Measurements from ENCODE around the gene CUL9. TPM values are rescaled to one million over a fixed set of nuclear protein-coding genes. Genes with fewer than 3 reads are reported as not detected.

CUL9 gene
- polyA plus RNA-seq, 1 donor from 2014 or later: 65.0 TPM

GRCh38 chr6:43176423-43176786, 5.6 kb upstream of the CUL9 start:
- H3K27me3 ChIP-seq (ENCODE audit: insufficient read depth, low read depth, low read length): no peaks in the 10 kb centered on the region
- H4K20me1 ChIP-seq (ENCODE audit: insufficient read depth): peaks cover 18% of the 10 kb centered on the region
- H3K27ac ChIP-seq (ENCODE audit: low read length): no peak overlapping the region
- no peaks in the 10 kb centered on the region for H3K36me3 ChIP-seq (ENCODE audit: insufficient read depth, low read length)
- no peaks in the 10 kb centered on the region for H3K9me2 ChIP-seq (ENCODE audit: insufficient read depth, low read length)
- no peak overlapping the region for H2AFZ ChIP-seq (ENCODE audit: low read depth, low read length)
- H3K79me2 ChIP-seq (replicated peaks; ENCODE audit: insufficient read depth, low read length): peaks cover 35% of the 10 kb centered on the region
- H3K4me2 ChIP-seq (ENCODE audit: low read length): no peak overlapping the region
- TF ChIP-seq SMC3 (conservative IDR thresholded peaks at IDR 0.05; ENCODE audit: poor library complexity) (no peak), TAF1 (IDR thresholded peaks at IDR 0.05; ENCODE audit: low read depth) (no peak), POLR2AphosphoS5 (IDR thresholded peaks at IDR 0.05) (no peak), CTCF (IDR thresholded peaks at IDR 0.05; ENCODE audit: poor library complexity, severe bottlenecking) (no peak), RAD21 (conservative IDR thresholded peaks at IDR 0.05) (no peak), EP300 (conservative IDR thresholded peaks at IDR 0.05; ENCODE audit: poor library complexity, severe bottlenecking) (no peak), REST (IDR thresholded peaks at IDR 0.05; ENCODE audit: borderline replicate concordance) (no peak), EZH2 (IDR thresholded peaks at IDR 0.05; ENCODE audit: borderline replicate concordance, insufficient read depth, low read length, poor library complexity, severe bottlenecking) (no peak), MXI1 (conservative IDR thresholded peaks at IDR 0.05; ENCODE audit: poor library complexity, severe bottlenecking) (no peak)
- H3F3A ChIP-seq (ENCODE audit: insufficient read depth, low read length, poor library complexity, severe bottlenecking): no peaks in the 10 kb centered on the region
- H3K4me3 ChIP-seq (ENCODE audit: low read length): no peak overlapping the region
- H3K9me3 ChIP-seq (ENCODE audit: low read length): no peaks in the 10 kb centered on the region
- no peak overlapping the region for H3K9ac ChIP-seq (ENCODE audit: low read length)

GRCh38 chr6:43178150-43178549, 3.8 kb upstream of the CUL9 start:
- TF ChIP-seq RAD21 (conservative IDR thresholded peaks at IDR 0.05) (no peak), POLR2AphosphoS5 (IDR thresholded peaks at IDR 0.05) (no peak), CTCF (IDR thresholded peaks at IDR 0.05; ENCODE audit: poor library complexity, severe bottlenecking) (no peak), REST (IDR thresholded peaks at IDR 0.05; ENCODE audit: borderline replicate concordance) (no peak), SMC3 (conservative IDR thresholded peaks at IDR 0.05; ENCODE audit: poor library complexity) (no peak), TAF1 (IDR thresholded peaks at IDR 0.05; ENCODE audit: low read depth) (no peak), EP300 (conservative IDR thresholded peaks at IDR 0.05; ENCODE audit: poor library complexity, severe bottlenecking) (no peak), MXI1 (conservative IDR thresholded peaks at IDR 0.05; ENCODE audit: poor library complexity, severe bottlenecking) (no peak), EZH2 (IDR thresholded peaks at IDR 0.05; ENCODE audit: borderline replicate concordance, insufficient read depth, low read length, poor library complexity, severe bottlenecking) (no peak)
- Histone ChIP-seq H3K9me2 (ENCODE audit: insufficient read depth, low read length) (no peaks in the 10 kb centered on the region), H3K9ac (ENCODE audit: low read length) (no peak overlapping the region), H3K9me3 (ENCODE audit: low read length) (no peaks in the 10 kb centered on the region), H3K4me3 (ENCODE audit: low read length) (no peak overlapping the region), H4K20me1 (ENCODE audit: insufficient read depth) (peaks cover 9% of the 10 kb centered on the region), H3K36me3 (ENCODE audit: insufficient read depth, low read length) (no peaks in the 10 kb centered on the region), H3F3A (ENCODE audit: insufficient read depth, low read length, poor library complexity, severe bottlenecking) (no peaks in the 10 kb centered on the region), H3K79me2 (replicated peaks; ENCODE audit: insufficient read depth, low read length) (peaks cover 22% of the 10 kb centered on the region), H3K4me2 (ENCODE audit: low read length) (no peak overlapping the region), H3K27ac (ENCODE audit: low read length) (no peak overlapping the region), H2AFZ (ENCODE audit: low read depth, low read length) (no peak overlapping the region), H3K27me3 (ENCODE audit: insufficient read depth, low read depth, low read length) (no peaks in the 10 kb centered on the region)
